HG02970 (cell line): ENCODE measurements around the gene RBFOX1.

Experiments
- ATAC-seq: cut with Tn5 transposase; IDR thresholded peaks from one replicate; pipeline ENCODE4 v1.9.1; 2021; ENCODE audit warnings: mild to moderate bottlenecking, moderate library complexity, moderate number of reproducible peaks; ENCODE audit not compliant: unreplicated experiment, low FRiP score

Gene RBFOX1

DNA sequence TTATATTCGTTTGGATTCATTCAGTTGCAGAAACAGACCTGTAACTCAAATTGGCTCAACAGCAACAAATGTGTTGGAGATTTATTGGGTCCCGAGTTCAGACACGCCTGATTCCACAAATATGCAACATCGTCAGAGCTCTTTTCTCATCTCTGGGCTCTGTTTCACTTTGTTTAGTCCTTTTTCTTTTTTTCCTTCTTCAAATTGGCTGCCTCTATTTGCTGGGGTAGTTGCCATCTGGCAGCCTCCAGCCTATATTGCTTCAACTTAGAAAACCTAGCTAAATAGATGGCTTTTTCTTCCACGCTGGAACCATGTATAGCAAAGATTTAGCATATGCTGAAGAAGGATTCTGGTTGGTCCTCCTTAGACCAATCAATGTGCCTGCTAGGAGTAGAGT, 398.5 kb downstream of the RBFOX1 start:
- no peak for ATAC-seq

- ATAC-seq = no peak
Measured at GRCh38 chr16:7736138-7736665, 403.6 kb downstream of the RBFOX1 start.

DNA sequence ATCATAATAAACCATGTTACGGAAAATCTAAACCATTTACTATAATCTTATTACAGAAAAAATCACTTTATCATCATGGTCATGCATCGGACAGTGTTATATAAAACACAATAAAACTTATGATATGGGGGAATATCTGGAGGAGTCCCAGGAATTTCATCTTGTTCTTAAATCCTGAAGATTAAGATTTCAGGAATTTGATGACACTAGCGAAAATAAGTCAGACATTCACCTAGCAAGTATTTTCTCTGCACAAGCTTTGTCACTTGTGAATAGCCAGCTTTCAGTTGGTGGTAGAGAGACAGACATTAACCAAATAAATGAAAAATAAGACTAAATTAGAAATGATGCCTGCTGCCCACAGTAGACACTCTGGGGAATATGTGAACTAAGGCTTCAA, 410.0 kb downstream of the RBFOX1 start:
- ATAC-seq = no peak

DNA sequence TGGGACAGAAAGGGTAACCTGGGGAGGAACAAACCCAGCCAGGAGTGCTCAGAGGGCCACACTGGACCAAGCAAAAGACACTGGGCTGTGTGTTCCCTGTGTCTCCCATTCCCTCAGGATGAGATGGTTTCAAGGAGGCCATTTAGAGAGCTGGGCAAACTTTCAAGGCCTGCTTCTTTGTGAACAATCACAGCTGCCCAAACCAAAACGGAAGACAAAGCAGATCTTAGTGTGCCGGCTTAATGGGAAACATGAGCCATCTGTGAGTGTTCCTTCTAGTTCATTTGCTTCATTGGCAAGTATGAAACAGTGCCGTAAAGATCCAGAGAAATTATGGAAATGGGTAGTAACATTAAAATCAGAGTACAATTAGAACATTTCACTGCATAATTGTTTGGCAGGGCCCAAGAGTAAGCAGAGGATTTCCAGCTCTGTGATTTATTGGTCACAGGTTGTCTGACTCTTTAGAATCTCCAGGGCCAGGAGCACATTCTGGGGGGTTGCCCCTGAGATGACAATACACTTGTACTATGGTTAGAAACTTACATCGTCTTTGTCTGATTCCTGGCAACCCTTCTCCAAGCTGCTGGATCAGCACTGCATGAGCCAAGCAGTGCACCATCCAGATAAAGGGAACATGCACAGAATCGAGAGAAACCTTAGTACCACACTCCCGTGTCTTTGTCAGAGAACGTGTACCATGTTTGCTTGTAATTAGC, 412.1 kb downstream of the RBFOX1 start:
- no peak for ATAC-seq

DNA sequence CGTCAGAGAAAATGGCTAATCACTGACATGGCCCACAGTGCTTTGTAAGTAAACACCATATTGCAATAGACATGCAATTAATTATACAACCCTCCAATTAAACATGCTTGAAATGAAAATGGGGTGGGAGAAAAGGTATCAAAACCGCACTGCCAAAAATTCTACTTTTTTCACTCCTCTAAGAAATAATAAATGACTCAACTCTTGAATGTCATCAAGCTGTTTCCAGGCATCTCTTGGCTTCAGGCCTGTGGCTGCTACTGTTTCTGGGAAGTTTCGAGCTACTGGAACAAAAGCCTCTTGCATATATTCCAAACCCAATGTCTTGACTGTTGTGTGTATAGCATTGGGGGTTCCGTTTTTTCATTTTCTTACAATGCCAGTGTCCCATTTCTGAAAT, 412.6 kb downstream of the RBFOX1 start:
- no peak for ATAC-seq

DNA sequence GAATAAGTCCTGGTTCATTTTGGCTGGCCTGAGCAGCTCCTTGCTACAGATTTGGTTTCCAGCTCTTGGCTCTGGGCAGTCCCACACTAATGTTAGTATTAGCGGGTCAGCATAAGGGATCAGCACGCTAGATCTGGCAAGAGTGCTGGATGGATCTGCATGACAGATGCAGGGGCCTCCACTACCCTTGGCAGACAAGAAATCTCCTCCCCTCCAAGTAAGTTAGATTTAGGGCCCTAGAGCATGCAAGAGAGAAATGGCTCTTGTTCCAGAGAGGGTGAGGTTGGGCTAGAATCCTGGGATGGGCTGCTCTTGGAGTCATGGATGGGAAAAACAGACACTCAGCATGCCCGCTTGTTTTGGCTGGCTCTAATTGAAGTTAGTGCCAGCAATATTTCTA, 414.3 kb downstream of the RBFOX1 start:
- no peak for ATAC-seq

- ATAC-seq = no peak
Measured at GRCh38 chr16:7748522-7748921, 415.9 kb downstream of the RBFOX1 start.

GRCh38 chr16:7755347-7755882, 422.8 kb downstream of the RBFOX1 start:
- ATAC-seq = no peak
